ENCODE data around the gene SEC16B.

The SEC16B gene

GRCh38 chr1:177937174-177937770 lies 32.6 kb downstream of the SEC16B start:
- H3K4me2 ChIP-seq (ENCODE audit: low read length): no peak overlapping the region
- no peak overlapping the region for H2AFZ ChIP-seq
- no peaks in the 10 kb centered on the region for H3K27me3 ChIP-seq (ENCODE audit: control insufficient read depth, insufficient read depth, low read length)
- no peaks in the 10 kb centered on the region for H3K79me2 ChIP-seq
- no peak overlapping the region for H3K27ac ChIP-seq
- H3K36me3 ChIP-seq (ENCODE audit: control insufficient read depth, insufficient read depth, low read length): no peaks in the 10 kb centered on the region
- no peak for TF ChIP-seq CTCF (IDR thresholded peaks at IDR 0.05)
- H3K4me1 ChIP-seq: no peaks in the 10 kb centered on the region
- H3K4me3 ChIP-seq (ENCODE audit: low read depth, low read length): no peak overlapping the region
- no peaks in the 10 kb centered on the region for H3K9me3 ChIP-seq (ENCODE audit: control insufficient read depth, low read length)
- H3K9ac ChIP-seq: no peak overlapping the region

- Histone ChIP-seq H3K9me3 (ENCODE audit: control insufficient read depth, low read length) (no peaks in the 10 kb centered on the region), H3K4me3 (ENCODE audit: low read depth, low read length) (no peak overlapping the region), H3K4me2 (ENCODE audit: low read length) (no peak overlapping the region), H3K4me1 (no peaks in the 10 kb centered on the region), H3K27me3 (ENCODE audit: control insufficient read depth, insufficient read depth, low read length) (no peaks in the 10 kb centered on the region), H3K79me2 (no peaks in the 10 kb centered on the region), H2AFZ (no peak overlapping the region), H3K36me3 (ENCODE audit: control insufficient read depth, insufficient read depth, low read length) (no peaks in the 10 kb centered on the region), H3K9ac (no peak overlapping the region), H3K27ac (no peak overlapping the region)
- TF ChIP-seq CTCF (IDR thresholded peaks at IDR 0.05): no peak
Measured at GRCh38 chr1:177935638-177936415, 34.0 kb downstream of the SEC16B start.

- Histone ChIP-seq H3K4me1 (no peaks in the 10 kb centered on the region), H3K4me2 (ENCODE audit: low read length) (no peak overlapping the region), H3K4me3 (ENCODE audit: low read depth, low read length) (no peak overlapping the region), H3K9me3 (ENCODE audit: control insufficient read depth, low read length) (no peaks in the 10 kb centered on the region), H2AFZ (no peak overlapping the region), H3K79me2 (no peaks in the 10 kb centered on the region), H3K9ac (no peak overlapping the region), H3K36me3 (ENCODE audit: control insufficient read depth, insufficient read depth, low read length) (no peaks in the 10 kb centered on the region), H3K27me3 (ENCODE audit: control insufficient read depth, insufficient read depth, low read length) (no peaks in the 10 kb centered on the region), H3K27ac (no peak overlapping the region)
- TF ChIP-seq CTCF (IDR thresholded peaks at IDR 0.05): no peak
Measured at GRCh38 chr1:177934927-177935326, 34.9 kb downstream of the SEC16B start.

DNA sequence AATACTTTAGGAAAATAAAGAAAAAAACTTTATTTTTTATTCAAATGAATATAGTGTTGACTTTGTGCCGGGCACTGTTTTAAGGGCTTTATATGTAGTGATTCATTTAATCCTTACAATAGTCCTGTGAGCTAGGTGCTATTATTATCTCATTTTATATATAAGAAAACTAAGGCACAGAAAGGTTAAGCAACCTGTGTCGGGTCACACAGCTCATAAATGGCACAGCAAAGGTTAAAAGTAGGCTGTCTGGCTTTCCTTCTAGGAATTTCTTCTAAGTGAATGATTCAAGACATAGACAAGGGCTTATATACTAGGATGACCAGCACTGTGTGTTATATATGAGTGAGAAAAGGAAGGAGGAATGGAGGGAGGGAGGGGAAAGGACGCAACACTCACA lies 35.4 kb downstream of the SEC16B start:
- no peak for TF ChIP-seq CTCF (IDR thresholded peaks at IDR 0.05)

More for the DNA sequence above, 35.4 kb downstream of the SEC16B start:
- no peak overlapping the region for H3K9ac ChIP-seq
- no peaks in the 10 kb centered on the region for H3K4me1 ChIP-seq
- no peak overlapping the region for H2AFZ ChIP-seq
- H3K27ac ChIP-seq: no peak overlapping the region
- H3K9me3 ChIP-seq (ENCODE audit: control insufficient read depth, low read length): no peaks in the 10 kb centered on the region
- no peaks in the 10 kb centered on the region for H3K79me2 ChIP-seq
- no peak overlapping the region for H3K4me3 ChIP-seq (ENCODE audit: low read depth, low read length)
- no peak overlapping the region for H3K4me2 ChIP-seq (ENCODE audit: low read length)
- H3K27me3 ChIP-seq (ENCODE audit: control insufficient read depth, insufficient read depth, low read length): no peaks in the 10 kb centered on the region
- no peaks in the 10 kb centered on the region for H3K36me3 ChIP-seq (ENCODE audit: control insufficient read depth, insufficient read depth, low read length)

Measured in parathyroid adenoma (tissue), 2 donors.